ENCODE measurements around the gene HIGD1C. TPM values are rescaled to one million over a fixed set of nuclear protein-coding genes. Genes with fewer than 3 reads are reported as not detected.

Gene HIGD1C
- total RNA-seq, 1 donor from 2014 or later = not detected

- peaks cover 14% of the 10 kb centered on the region for H3K4me1 ChIP-seq
- H3K27me3 ChIP-seq = no peaks in the 10 kb centered on the region
- no peak overlapping the region for H3K4me3 ChIP-seq
- TF ChIP-seq CTCF (IDR thresholded peaks at IDR 0.05) = no peak
- no peaks in the 10 kb centered on the region for H3K9me3 ChIP-seq
- DNase-seq = no peak
- no peak overlapping the region for H3K27ac ChIP-seq
- H3K36me3 ChIP-seq = peaks cover 73% of the 10 kb centered on the region
- ATAC-seq = no peak
- intact Hi-C loops (cut with DNase I) = no loop called here
Observed at GRCh38 chr12:50988871-50989270, 36.5 kb downstream of the HIGD1C start.

GRCh38 chr12:50990147-50990727, 37.9 kb downstream of the HIGD1C start:
- intact Hi-C loops (cut with DNase I) = loop anchor here (10.0 kb wide), 1 partner anchor 175 kb away; no protein-coding TSS in a partner anchor
- Histone ChIP-seq H3K4me1 (peaks cover 12% of the 10 kb centered on the region), H3K27me3 (no peaks in the 10 kb centered on the region), H3K4me3 (no peak overlapping the region), H3K36me3 (peaks cover 86% of the 10 kb centered on the region), H3K27ac (no peak overlapping the region), H3K9me3 (no peaks in the 10 kb centered on the region)
- no peak for ATAC-seq
- TF ChIP-seq CTCF (IDR thresholded peaks at IDR 0.05) = no peak
- no peak for DNase-seq

- Histone ChIP-seq H3K4me3 (no peak overlapping the region), H3K27me3 (no peaks in the 10 kb centered on the region), H3K4me1 (peaks cover 6% of the 10 kb centered on the region), H3K36me3 (peaks cover 91% of the 10 kb centered on the region), H3K27ac (no peak overlapping the region), H3K9me3 (no peaks in the 10 kb centered on the region)
- ATAC-seq (no peak), DNase-seq (no peak)
- intact Hi-C loops (cut with DNase I) = loop anchor here (10.0 kb wide), 1 partner anchor 176 kb away; no protein-coding TSS in a partner anchor
- no peak for TF ChIP-seq CTCF (IDR thresholded peaks at IDR 0.05)
Observed at GRCh38 chr12:50990791-50991190, 38.4 kb downstream of the HIGD1C start.

GRCh38 chr12:50991291-50991690, 38.9 kb downstream of the HIGD1C start:
- H3K27me3 ChIP-seq = no peaks in the 10 kb centered on the region
- intact Hi-C loops (cut with DNase I) = loop anchor here (10.0 kb wide), 1 partner anchor 176 kb away; no protein-coding TSS in a partner anchor
- H3K4me1 ChIP-seq = peaks cover 3% of the 10 kb centered on the region
- no peak for TF ChIP-seq CTCF (IDR thresholded peaks at IDR 0.05)
- H3K36me3 ChIP-seq = peaks cover 96% of the 10 kb centered on the region
- ATAC-seq (no peak), DNase-seq (no peak)
- no peak overlapping the region for H3K27ac ChIP-seq
- no peak overlapping the region for H3K4me3 ChIP-seq
- no peaks in the 10 kb centered on the region for H3K9me3 ChIP-seq

- ATAC-seq (peak; percentile 26), DNase-seq (no peak)
- H3K27ac ChIP-seq = no peak overlapping the region
- no peaks in the 10 kb centered on the region for H3K9me3 ChIP-seq
- H3K4me3 ChIP-seq = no peak overlapping the region
- peaks cover 98% of the 10 kb centered on the region for H3K36me3 ChIP-seq
- H3K4me1 ChIP-seq = no peaks in the 10 kb centered on the region
- intact Hi-C loops (cut with DNase I) = loop anchor here (10.0 kb wide), 1 partner anchor 178 kb away; no protein-coding TSS in a partner anchor
- H3K27me3 ChIP-seq = no peaks in the 10 kb centered on the region
- no peak for TF ChIP-seq CTCF (IDR thresholded peaks at IDR 0.05)
Observed at GRCh38 chr12:50992819-50993218, 40.5 kb downstream of the HIGD1C start.
